Thoracic aorta (tissue), 2 donors: ENCODE measurements around the gene SELENOS. TPM values are rescaled to one million over a fixed set of nuclear protein-coding genes. Genes with fewer than 3 reads are reported as not detected.

Experiments
- ATAC-seq: fragments of 150-250 bp; one replicate; pipeline ENCODE4 v1.8.0; 2017; ENCODE audit warnings: low read depth; ENCODE audit not compliant: insufficient number of reproducible peaks, low FRiP score
- DNase-seq: peaks from one replicate; pipeline ENCODE4 v3.0.0-alpha.2; 2020; ENCODE audit warnings: low spot score
- H3K27ac ChIP-seq, 2 donors: fragments of 200-600 bp; sonication (generic); 1 replicate in 1 of 2; 2 replicates in 1 of 2; pipeline ENCODE4 v1.5.1; 2016; ENCODE audit warnings: mild to moderate bottlenecking in 2 of 2, moderate library complexity in 2 of 2
- H3K27me3 ChIP-seq: fragments of 200-600 bp; sonication (generic); replicated peaks from 2 replicates; pipeline ENCODE4 v1.6.0; 2016; ENCODE audit warnings: mild to moderate bottlenecking; ENCODE audit not compliant: insufficient read depth
- H3K36me3 ChIP-seq: fragments of 200-600 bp; sonication (generic); one replicate; pipeline ENCODE4 v1.5.1; 2016
- H3K4me1 ChIP-seq, 2 donors: fragments of 200-600 bp; sonication (generic); 1 replicate in 1 of 2; 2 replicates in 1 of 2; pipeline versions ENCODE4 v1.5.1 to v1.6.0; 2016; ENCODE audit warnings: low read depth in 2 of 2, mild to moderate bottlenecking in 1 of 2; ENCODE audit not compliant: control insufficient read depth in 1 of 2
- H3K4me3 ChIP-seq: fragments of 200-600 bp; sonication (generic); 2 replicates; pipeline ENCODE4 v1.5.1; 2016; ENCODE audit warnings: mild to moderate bottlenecking
- H3K9me3 ChIP-seq: fragments of 200-600 bp; sonication (generic); 2 replicates; pipeline ENCODE4 v1.5.1; 2016
- total RNA-seq, 2 donors: library from RNA; depleted of rRNA; stranded (reverse); fragments of >200 nt; gene quantifications; one replicate each; pipeline versions ENCODE4 v1.1.0 to v1.2.3, GENCODE V29; 2016
- TF ChIP-seq, protein P1 (sequence below): fragments of 200-600 bp; sonication (generic); IDR thresholded peaks from one replicate; pipeline ENCODE4 v1.5.1; 2019; ENCODE audit warnings: antibody characterized with exemption

SELENOS gene
- total RNA-seq, 2 donors from 2014 or later = 84.6 to 92.6 TPM

DNA sequence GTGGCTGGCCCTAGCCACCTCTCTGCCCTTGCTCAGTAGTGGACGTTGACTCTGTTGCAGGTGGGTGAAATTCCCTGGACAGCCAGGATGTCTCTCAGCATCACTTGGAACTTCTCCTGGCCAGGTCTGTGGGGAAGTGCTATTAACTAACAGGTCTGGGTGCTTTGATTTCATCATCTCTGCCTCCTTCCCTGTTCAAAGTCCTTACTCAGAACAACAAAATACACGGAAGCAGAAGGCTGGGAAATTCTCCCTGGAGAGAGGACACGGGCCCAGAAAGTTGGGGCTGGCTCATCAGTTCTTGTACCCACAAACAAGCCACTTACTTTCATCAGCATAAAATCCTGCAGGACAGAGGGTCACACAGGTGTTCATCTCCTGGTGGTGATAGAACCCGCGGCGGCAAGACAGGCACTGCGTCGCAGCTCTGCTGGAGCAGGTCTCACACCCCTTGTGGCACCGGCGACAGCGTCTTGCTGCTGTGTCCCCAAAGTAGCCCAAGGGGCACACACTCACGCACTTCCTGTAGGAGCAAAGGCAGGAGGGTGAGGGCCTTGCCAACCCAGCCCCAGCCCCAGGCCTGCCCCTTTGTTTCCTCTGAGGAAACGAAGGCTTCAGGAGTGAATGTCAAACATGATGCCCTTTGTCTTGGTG lies 47.4 kb upstream of the SELENOS start:
- TF ChIP-seq, protein P1, sequence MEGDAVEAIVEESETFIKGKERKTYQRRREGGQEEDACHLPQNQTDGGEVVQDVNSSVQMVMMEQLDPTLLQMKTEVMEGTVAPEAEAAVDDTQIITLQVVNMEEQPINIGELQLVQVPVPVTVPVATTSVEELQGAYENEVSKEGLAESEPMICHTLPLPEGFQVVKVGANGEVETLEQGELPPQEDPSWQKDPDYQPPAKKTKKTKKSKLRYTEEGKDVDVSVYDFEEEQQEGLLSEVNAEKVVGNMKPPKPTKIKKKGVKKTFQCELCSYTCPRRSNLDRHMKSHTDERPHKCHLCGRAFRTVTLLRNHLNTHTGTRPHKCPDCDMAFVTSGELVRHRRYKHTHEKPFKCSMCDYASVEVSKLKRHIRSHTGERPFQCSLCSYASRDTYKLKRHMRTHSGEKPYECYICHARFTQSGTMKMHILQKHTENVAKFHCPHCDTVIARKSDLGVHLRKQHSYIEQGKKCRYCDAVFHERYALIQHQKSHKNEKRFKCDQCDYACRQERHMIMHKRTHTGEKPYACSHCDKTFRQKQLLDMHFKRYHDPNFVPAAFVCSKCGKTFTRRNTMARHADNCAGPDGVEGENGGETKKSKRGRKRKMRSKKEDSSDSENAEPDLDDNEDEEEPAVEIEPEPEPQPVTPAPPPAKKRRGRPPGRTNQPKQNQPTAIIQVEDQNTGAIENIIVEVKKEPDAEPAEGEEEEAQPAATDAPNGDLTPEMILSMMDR = no peak
- DNase-seq (no peak), ATAC-seq (no peak)
- H3K4me3 ChIP-seq = no peak overlapping the region
- H3K36me3 ChIP-seq = no peaks in the 10 kb centered on the region
- H3K9me3 ChIP-seq = no peaks in the 10 kb centered on the region
- H3K4me1 ChIP-seq = no peaks in the 10 kb centered on the region
- H3K27me3 ChIP-seq = no peaks in the 10 kb centered on the region
- H3K27ac ChIP-seq = no peak overlapping the region

DNA sequence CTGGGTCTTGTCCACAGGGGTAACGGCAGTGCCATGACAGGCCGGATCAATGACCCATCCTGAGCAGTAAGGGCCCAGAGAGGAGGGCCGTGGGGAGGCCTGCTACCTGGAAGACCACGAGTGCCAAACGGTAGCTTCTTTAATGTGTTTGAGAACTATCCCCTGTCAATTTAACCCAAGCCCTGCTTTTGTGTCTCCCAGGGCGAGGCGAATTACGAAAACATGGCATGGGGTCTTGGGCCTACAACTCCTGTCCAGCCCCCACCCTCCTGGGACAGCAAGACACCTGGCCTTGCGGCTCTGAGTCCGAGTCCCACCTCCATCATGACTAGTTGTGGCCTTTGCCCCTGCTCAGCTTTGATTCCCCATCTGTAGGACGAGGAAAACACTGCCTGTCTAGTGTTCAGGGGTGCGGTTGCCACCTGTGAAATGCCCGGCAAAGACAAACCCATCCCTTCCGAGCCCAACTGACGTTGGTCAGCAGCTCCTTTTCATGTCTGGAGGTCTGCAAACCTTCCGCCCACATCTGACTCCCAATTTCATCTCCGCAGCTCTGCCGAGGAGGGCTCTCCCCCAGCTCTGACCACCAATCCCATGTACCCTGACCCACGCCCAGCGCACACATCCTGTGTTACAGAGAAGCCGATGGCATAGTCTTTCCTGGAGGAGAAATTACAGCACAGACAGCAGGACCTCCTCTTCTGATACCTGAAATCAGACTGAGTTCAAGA lies 46.7 kb upstream of the SELENOS start:
- H3K36me3 ChIP-seq = no peaks in the 10 kb centered on the region
- DNase-seq (no peak), ATAC-seq (no peak)
- no peaks in the 10 kb centered on the region for H3K4me1 ChIP-seq
- H3K27me3 ChIP-seq = no peaks in the 10 kb centered on the region
- no peak overlapping the region for H3K27ac ChIP-seq
- TF ChIP-seq, protein P1 = no peak
- no peaks in the 10 kb centered on the region for H3K9me3 ChIP-seq
- no peak overlapping the region for H3K4me3 ChIP-seq

DNA sequence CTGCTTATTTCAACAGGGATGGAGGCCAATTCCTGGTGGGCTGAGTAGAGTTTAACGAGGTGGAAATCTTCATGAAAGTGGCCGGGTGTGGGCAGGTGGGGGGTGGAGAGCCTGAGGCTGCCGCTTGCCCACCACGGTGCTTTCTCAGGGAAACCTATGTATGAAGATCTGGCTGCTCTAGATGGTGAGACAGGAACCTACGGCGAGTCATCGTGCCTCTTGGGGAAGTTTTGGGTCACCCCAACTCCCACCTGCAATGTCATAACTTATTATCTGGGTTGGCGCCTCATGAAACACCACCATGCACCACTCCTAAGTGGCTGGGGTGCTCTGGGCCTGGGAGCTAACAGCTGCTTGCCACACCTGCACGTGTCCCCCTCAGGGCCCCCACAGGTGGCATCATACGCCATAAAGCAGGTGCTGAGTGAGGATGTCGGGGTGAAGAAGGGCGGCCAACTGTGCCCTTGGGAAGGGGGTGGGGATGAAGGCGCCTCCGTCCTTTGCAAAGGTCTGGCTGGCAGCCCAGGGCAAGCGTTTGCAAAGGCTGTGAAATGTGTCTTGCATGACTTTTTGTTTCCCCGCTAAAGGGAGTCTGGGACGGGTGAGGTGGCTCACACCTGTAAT lies 45.7 kb upstream of the SELENOS start:
- no peak overlapping the region for H3K4me3 ChIP-seq
- TF ChIP-seq, protein P1 = no peak
- no peak overlapping the region for H3K27ac ChIP-seq
- ATAC-seq (no peak), DNase-seq (no peak)
- H3K27me3 ChIP-seq = no peaks in the 10 kb centered on the region
- no peaks in the 10 kb centered on the region for H3K9me3 ChIP-seq
- H3K4me1 ChIP-seq = no peaks in the 10 kb centered on the region
- no peaks in the 10 kb centered on the region for H3K36me3 ChIP-seq

DNA sequence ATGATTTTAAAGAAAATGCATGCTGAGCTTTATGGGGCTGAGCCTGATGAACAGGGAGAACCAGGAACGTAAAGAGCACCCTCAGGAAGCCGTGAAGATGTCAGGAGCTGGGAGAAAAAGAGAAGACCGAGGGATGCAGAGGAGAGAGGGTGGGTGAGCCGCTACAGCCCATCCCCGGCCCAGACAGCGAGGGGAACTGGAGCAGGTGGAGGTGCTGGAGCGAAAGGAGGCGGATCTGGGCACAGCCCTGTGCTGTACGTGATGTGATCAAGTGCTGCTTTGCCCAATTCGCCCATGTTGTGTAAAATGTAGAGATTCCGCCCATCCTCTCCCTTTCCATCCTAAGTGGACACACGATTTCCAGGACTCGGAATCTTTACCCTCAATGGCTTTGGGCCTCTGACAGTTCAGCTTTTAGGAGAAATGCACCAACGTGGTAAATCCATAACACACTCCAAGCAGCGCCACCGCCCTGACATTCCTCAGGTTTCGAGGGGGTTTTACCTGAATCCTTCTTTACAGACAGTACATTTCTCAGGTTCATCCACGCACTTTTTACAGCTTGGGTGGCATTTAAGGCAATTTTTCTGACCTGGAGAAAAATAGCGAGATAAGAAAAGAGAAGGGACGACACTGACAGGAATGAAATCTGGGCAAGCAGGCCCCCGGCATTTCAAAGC lies 44.9 kb upstream of the SELENOS start:
- TF ChIP-seq, protein P1 = no peak
- no peak for DNase-seq

More for the DNA sequence above, 44.9 kb upstream of the SELENOS start:
- no peaks in the 10 kb centered on the region for H3K36me3 ChIP-seq
- no peaks in the 10 kb centered on the region for H3K27me3 ChIP-seq
- ATAC-seq = no peak
- H3K4me1 ChIP-seq = no peaks in the 10 kb centered on the region
- H3K9me3 ChIP-seq = no peaks in the 10 kb centered on the region
- no peak overlapping the region for H3K4me3 ChIP-seq
- H3K27ac ChIP-seq = no peak overlapping the region
